ENCODE data around the gene BABAM1. TPM values are rescaled to one million over a fixed set of nuclear protein-coding genes. Genes with fewer than 3 reads are reported as not detected.
A peak's percentile ranks its signal among the peaks of the same experiment; 100 is the strongest.

The BABAM1 gene
- total and polyA plus RNA-seq, 12 donors, result 64.5 to 88.2 (median 74.4) TPM

- WGBS, 2 donors, result 97% methylated on average over 6 of the region's 6 CpGs
- ATAC-seq (no peak), DNase-seq (no peak)
- no peaks in the 10 kb centered on the region for H3K27me3 ChIP-seq
- no peak overlapping the region for H3K4me3 ChIP-seq
- H3K9me3 ChIP-seq, result no peaks in the 10 kb centered on the region
- intact Hi-C loops (cut with DNase I), result no loop called here
- peaks cover 0 to 37% (median 0%) of the 10 kb centered on the region in 9 donors for H3K36me3 ChIP-seq
- peak overlapping the region in 6 of 10 donors; percentile 22 to 94 (median 80) for H3K27ac ChIP-seq
- TF ChIP-seq, protein P1, sequence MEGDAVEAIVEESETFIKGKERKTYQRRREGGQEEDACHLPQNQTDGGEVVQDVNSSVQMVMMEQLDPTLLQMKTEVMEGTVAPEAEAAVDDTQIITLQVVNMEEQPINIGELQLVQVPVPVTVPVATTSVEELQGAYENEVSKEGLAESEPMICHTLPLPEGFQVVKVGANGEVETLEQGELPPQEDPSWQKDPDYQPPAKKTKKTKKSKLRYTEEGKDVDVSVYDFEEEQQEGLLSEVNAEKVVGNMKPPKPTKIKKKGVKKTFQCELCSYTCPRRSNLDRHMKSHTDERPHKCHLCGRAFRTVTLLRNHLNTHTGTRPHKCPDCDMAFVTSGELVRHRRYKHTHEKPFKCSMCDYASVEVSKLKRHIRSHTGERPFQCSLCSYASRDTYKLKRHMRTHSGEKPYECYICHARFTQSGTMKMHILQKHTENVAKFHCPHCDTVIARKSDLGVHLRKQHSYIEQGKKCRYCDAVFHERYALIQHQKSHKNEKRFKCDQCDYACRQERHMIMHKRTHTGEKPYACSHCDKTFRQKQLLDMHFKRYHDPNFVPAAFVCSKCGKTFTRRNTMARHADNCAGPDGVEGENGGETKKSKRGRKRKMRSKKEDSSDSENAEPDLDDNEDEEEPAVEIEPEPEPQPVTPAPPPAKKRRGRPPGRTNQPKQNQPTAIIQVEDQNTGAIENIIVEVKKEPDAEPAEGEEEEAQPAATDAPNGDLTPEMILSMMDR (IDR thresholded peaks at IDR 0.05), result no peak
- H3K4me1 ChIP-seq, result peaks cover 8 to 45% (median 34%) of the 10 kb centered on the region in 9 donors
Measured at GRCh38 chr19:17240826-17241399, 26.3 kb upstream of the BABAM1 start.

- Histone ChIP-seq H3K9me3 (no peaks in the 10 kb centered on the region), H3K27me3 (no peaks in the 10 kb centered on the region), H3K36me3 (peaks cover 0 to 30% (median 0%) of the 10 kb centered on the region in 9 donors), H3K27ac (peak overlapping the region in 8 of 10 donors; percentile 48 to 94 (median 88)), H3K4me3 (peak overlapping the region in 5 of 10 donors; percentile 75 to 93 (median 89)), H3K4me1 (peaks cover 10 to 49% (median 36%) of the 10 kb centered on the region in 9 donors)
- no peak for DNase-seq
- no peak for ATAC-seq
- TF ChIP-seq, protein P1 (IDR thresholded peaks at IDR 0.05), result no peak
- 61 to 64% methylated on average over 8 of the region's 8 CpGs for WGBS, 2 donors
- intact Hi-C loops (cut with DNase I), result no loop called here
Measured at GRCh38 chr19:17242431-17243208, 24.6 kb upstream of the BABAM1 start.

GRCh38 chr19:17243211-17243829 is 23.9 kb upstream of the BABAM1 start:
- TF ChIP-seq, protein P1 (IDR thresholded peaks at IDR 0.05), result no peak
- H3K27me3 ChIP-seq, result no peaks in the 10 kb centered on the region
- peak overlapping the region; percentile 78 to 94 (median 87) for H3K27ac ChIP-seq
- no peaks in the 10 kb centered on the region for H3K9me3 ChIP-seq
- peaks cover 10 to 55% (median 36%) of the 10 kb centered on the region in 9 donors for H3K4me1 ChIP-seq
- DNase-seq (no peak), ATAC-seq (peak in 2 of 8 donors; percentile 7 to 15)
- H3K36me3 ChIP-seq, result peaks cover 0 to 23% (median 0%) of the 10 kb centered on the region in 9 donors
- H3K4me3 ChIP-seq, result peak overlapping the region; percentile 61 to 93 (median 87)
- intact Hi-C loops (cut with DNase I), result no loop called here
- WGBS, 2 donors, result 27 to 30% methylated on average over 8 of the region's 8 CpGs
